Measurements from ENCODE around the gene SLC6A12.

DNA sequence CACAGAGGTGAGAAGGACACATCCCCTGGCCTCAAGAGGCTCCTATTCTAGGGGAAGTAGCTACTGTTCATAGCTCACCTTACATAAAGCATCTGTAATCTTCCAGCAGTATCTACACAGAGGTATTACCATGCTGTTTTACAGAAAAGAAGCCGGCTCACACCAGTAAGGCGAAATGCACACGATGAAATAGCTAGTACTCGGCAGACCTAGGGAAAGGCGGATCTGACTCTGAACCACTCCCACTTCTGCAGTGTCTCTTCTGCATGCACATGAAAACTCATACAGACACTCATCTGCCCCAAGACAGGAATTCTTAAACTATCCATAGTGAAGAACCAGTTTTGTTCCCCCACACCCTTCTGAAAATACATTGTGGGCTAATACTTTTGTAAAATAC is 73.8 kb downstream of the SLC6A12 start:
- TF ChIP-seq, protein P1, sequence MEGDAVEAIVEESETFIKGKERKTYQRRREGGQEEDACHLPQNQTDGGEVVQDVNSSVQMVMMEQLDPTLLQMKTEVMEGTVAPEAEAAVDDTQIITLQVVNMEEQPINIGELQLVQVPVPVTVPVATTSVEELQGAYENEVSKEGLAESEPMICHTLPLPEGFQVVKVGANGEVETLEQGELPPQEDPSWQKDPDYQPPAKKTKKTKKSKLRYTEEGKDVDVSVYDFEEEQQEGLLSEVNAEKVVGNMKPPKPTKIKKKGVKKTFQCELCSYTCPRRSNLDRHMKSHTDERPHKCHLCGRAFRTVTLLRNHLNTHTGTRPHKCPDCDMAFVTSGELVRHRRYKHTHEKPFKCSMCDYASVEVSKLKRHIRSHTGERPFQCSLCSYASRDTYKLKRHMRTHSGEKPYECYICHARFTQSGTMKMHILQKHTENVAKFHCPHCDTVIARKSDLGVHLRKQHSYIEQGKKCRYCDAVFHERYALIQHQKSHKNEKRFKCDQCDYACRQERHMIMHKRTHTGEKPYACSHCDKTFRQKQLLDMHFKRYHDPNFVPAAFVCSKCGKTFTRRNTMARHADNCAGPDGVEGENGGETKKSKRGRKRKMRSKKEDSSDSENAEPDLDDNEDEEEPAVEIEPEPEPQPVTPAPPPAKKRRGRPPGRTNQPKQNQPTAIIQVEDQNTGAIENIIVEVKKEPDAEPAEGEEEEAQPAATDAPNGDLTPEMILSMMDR (IDR thresholded peaks at IDR 0.05), result no peak
- TF ChIP-seq POLR2AphosphoS5 (IDR thresholded peaks at IDR 0.05; ENCODE audit: low read depth, low read length) (no peak), TAF1 (IDR thresholded peaks at IDR 0.05; ENCODE audit: borderline replicate concordance, low read depth, low read length) (no peak), EZH2phosphoT487 (IDR thresholded peaks at IDR 0.05; ENCODE audit: borderline replicate concordance, low read depth) (no peak), MXI1 (IDR thresholded peaks at IDR 0.05; ENCODE audit: low read depth, low read length) (no peak), ELF1 (IDR thresholded peaks at IDR 0.05) (no peak), GABPA (IDR thresholded peaks at IDR 0.05; ENCODE audit: low read depth) (no peak), RCOR1 (IDR thresholded peaks at IDR 0.05; ENCODE audit: low read length) (no peak), FOXJ3 (CRISPR knock-in tag; IDR thresholded peaks at IDR 0.05) (no peak), CHD2 (IDR thresholded peaks at IDR 0.05; ENCODE audit: low read length, partially characterized antibody) (no peak)
- TF ChIP-seq, protein P2, sequence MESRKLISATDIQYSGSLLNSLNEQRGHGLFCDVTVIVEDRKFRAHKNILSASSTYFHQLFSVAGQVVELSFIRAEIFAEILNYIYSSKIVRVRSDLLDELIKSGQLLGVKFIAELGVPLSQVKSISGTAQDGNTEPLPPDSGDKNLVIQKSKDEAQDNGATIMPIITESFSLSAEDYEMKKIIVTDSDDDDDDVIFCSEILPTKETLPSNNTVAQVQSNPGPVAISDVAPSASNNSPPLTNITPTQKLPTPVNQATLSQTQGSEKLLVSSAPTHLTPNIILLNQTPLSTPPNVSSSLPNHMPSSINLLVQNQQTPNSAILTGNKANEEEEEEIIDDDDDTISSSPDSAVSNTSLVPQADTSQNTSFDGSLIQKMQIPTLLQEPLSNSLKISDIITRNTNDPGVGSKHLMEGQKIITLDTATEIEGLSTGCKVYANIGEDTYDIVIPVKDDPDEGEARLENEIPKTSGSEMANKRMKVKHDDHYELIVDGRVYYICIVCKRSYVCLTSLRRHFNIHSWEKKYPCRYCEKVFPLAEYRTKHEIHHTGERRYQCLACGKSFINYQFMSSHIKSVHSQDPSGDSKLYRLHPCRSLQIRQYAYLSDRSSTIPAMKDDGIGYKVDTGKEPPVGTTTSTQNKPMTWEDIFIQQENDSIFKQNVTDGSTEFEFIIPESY (IDR thresholded peaks at IDR 0.05; ENCODE audit: borderline replicate concordance, low read depth), result no peak
- TF ChIP-seq, protein P3, sequence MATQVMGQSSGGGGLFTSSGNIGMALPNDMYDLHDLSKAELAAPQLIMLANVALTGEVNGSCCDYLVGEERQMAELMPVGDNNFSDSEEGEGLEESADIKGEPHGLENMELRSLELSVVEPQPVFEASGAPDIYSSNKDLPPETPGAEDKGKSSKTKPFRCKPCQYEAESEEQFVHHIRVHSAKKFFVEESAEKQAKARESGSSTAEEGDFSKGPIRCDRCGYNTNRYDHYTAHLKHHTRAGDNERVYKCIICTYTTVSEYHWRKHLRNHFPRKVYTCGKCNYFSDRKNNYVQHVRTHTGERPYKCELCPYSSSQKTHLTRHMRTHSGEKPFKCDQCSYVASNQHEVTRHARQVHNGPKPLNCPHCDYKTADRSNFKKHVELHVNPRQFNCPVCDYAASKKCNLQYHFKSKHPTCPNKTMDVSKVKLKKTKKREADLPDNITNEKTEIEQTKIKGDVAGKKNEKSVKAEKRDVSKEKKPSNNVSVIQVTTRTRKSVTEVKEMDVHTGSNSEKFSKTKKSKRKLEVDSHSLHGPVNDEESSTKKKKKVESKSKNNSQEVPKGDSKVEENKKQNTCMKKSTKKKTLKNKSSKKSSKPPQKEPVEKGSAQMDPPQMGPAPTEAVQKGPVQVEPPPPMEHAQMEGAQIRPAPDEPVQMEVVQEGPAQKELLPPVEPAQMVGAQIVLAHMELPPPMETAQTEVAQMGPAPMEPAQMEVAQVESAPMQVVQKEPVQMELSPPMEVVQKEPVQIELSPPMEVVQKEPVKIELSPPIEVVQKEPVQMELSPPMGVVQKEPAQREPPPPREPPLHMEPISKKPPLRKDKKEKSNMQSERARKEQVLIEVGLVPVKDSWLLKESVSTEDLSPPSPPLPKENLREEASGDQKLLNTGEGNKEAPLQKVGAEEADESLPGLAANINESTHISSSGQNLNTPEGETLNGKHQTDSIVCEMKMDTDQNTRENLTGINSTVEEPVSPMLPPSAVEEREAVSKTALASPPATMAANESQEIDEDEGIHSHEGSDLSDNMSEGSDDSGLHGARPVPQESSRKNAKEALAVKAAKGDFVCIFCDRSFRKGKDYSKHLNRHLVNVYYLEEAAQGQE (IDR thresholded peaks at IDR 0.05; ENCODE audit: low read depth, low read length), result no peak
